Neutrophil (primary cell): Measurements from ENCODE around the gene NUCB2.

Experiments
- H3K27ac ChIP-seq: fragments of 200-600 bp; sonication (generic); 2 replicates; pipeline ENCODE4 v1.5.1; 2016; ENCODE audit warnings: mild to moderate bottlenecking, moderate library complexity
- H3K27me3 ChIP-seq: fragments of 200-600 bp; sonication (generic); 2 replicates; pipeline ENCODE4 v1.6.0; 2016; ENCODE audit warnings: mild to moderate bottlenecking
- H3K36me3 ChIP-seq: fragments of 200-600 bp; sonication (generic); 2 replicates; pipeline ENCODE4 v1.5.1; 2017
- H3K4me1 ChIP-seq, 2 experiments: fragments of 200-600 bp in 1 of 2; sonication (generic) in 1 of 2; 1 replicate in 1 of 2; 2 replicates in 1 of 2; pipeline versions ENCODE4 v1.5.1 to v1.6.1; 2013 to 2016; ENCODE audit warnings: low read depth in 1 of 2, low read length in 1 of 2, mild to moderate bottlenecking in 1 of 2, moderate library complexity in 1 of 2; ENCODE audit not compliant: control insufficient read depth in 1 of 2, insufficient read depth in 1 of 2
- H3K4me3 ChIP-seq, 2 experiments: fragments of 200-600 bp in 1 of 2; sonication (generic) in 1 of 2; 1 replicate in 1 of 2; 2 replicates in 1 of 2; pipeline ENCODE4 v1.5.1; 2013 to 2016; ENCODE audit warnings: low read depth in 1 of 2, low read length in 1 of 2, mild to moderate bottlenecking in 1 of 2, moderate library complexity in 1 of 2
- H3K9me3 ChIP-seq: fragments of 200-600 bp; sonication (generic); 2 replicates; pipeline ENCODE4 v1.5.1; 2016
- TF ChIP-seq, protein P1 (sequence below): fragments of 200-600 bp; sonication (generic); IDR thresholded peaks from 2 replicates; pipeline ENCODE4 v1.5.1; 2016; ENCODE audit warnings: antibody characterized with exemption

NUCB2 gene

DNA sequence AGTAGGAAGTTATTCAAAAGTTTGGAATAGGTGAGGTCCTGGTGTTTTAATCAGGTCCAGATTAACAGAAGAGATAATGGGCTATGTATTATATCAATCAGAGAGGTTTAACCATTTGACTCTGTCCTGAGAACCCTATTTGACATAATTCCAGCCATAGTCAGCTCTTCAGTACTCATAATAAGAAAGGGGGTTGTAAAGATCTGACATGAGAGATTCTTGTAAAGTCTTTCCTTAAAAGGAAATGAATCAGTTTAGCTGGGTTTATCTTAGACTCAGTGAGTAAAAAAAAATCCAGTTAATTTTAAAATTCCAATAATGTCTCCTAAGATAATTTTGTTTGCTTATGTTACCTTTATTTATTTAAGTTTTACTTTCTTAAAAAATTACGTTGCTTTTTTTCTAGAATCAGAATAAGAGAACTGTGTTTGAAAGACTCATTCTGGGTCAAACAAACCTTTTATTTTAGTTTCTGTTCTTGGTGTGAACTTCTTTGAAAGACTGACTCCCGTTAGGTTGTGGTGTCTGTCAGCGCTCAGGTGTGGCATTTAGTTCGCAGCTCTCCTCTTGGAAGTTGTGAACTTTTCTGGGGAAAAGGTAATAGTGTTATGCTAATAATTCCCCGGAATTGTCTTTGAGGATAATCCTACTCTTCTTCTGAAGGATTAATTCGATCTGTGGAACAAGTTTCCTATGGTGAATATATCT is 20.5 kb downstream of the NUCB2 start:
- no peaks in the 10 kb centered on the region for H3K9me3 ChIP-seq
- peaks cover 0 to 11% of the 10 kb centered on the region in 2 experiments for H3K4me1 ChIP-seq
- no peaks in the 10 kb centered on the region for H3K27me3 ChIP-seq
- peaks cover 31% of the 10 kb centered on the region for H3K36me3 ChIP-seq
- no peak overlapping the region for H3K4me3 ChIP-seq
- H3K27ac ChIP-seq, result no peak overlapping the region
- TF ChIP-seq, protein P1, sequence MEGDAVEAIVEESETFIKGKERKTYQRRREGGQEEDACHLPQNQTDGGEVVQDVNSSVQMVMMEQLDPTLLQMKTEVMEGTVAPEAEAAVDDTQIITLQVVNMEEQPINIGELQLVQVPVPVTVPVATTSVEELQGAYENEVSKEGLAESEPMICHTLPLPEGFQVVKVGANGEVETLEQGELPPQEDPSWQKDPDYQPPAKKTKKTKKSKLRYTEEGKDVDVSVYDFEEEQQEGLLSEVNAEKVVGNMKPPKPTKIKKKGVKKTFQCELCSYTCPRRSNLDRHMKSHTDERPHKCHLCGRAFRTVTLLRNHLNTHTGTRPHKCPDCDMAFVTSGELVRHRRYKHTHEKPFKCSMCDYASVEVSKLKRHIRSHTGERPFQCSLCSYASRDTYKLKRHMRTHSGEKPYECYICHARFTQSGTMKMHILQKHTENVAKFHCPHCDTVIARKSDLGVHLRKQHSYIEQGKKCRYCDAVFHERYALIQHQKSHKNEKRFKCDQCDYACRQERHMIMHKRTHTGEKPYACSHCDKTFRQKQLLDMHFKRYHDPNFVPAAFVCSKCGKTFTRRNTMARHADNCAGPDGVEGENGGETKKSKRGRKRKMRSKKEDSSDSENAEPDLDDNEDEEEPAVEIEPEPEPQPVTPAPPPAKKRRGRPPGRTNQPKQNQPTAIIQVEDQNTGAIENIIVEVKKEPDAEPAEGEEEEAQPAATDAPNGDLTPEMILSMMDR, result no peak

DNA sequence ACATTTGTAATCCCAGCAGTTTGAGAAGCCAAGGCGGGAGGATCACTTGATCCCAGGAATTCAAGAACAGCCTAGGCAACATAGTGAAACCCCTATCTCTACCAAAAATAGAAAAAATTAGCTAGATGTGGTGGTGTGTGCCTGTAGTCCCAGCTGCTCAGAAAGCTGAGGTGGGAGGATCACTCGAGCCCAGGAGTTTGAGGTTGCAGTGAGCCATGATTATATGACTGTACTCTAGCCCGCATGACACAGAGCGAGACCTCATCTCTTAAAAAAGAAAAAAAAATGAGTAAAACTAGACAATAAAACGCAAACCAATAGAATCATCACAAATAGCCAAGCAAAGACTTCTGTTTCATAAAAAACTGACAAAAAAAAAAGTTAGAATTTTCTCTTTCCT is 21.8 kb downstream of the NUCB2 start:
- Histone ChIP-seq H3K4me3 (no peak overlapping the region), H3K27me3 (no peaks in the 10 kb centered on the region), H3K4me1 (peaks cover 0 to 4% of the 10 kb centered on the region in 2 experiments), H3K27ac (no peak overlapping the region), H3K9me3 (no peaks in the 10 kb centered on the region), H3K36me3 (peaks cover 41% of the 10 kb centered on the region)
- TF ChIP-seq, protein P1, result no peak

GRCh38 chr11:17300372-17300771 is 23.8 kb downstream of the NUCB2 start:
- TF ChIP-seq, protein P1, result no peak
- Histone ChIP-seq H3K36me3 (peaks cover 57% of the 10 kb centered on the region), H3K4me1 (no peaks in the 10 kb centered on the region), H3K9me3 (no peaks in the 10 kb centered on the region), H3K27ac (no peak overlapping the region), H3K27me3 (no peaks in the 10 kb centered on the region), H3K4me3 (no peak overlapping the region)

DNA sequence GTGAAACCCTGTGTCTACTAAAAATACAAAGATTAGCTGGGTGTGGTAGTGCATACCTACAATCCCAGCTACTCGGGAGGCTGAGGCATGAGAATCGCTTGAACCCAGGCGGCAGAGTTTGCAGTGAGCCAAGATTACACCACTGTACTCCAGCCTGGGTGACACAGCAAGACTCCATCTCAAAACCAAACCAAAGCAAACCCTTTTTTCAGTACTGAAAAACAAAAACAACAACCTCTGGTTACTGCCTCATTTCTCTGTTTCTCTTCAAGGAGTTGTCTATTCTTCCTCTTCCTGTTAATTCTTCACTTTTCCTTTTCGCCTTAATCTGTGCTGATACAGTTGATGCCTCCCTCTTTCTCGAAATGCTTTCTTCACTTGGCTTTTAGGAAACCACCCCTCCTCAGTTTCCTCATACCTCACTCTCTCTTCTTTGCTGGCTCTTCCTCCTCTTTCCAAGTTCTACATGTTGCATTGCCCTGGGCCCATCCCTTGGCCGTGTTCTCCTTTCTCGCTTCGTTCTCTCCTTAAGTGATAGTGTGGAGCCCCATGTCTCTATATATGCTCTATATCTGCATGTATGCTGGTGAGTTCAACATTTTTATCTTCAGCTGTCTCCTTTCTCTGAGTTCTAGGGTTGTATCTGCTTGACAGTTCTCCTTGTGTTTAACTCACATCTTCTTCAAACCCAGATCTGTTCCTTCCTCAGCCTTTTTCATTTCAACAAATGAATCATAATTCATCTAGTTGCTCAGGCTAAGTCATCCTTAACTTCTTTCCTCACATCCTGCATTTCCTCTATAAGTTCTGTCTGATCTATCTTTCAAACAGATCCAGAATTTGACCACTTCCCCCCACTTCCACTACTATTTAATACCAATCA is 37.1 kb downstream of the NUCB2 start:
- Histone ChIP-seq H3K9me3 (no peaks in the 10 kb centered on the region), H3K36me3 (peaks cover 63% of the 10 kb centered on the region), H3K4me3 (no peak overlapping the region), H3K27ac (peak overlapping the region; percentile 46), H3K4me1 (peaks cover 0 to 4% of the 10 kb centered on the region in 2 experiments), H3K27me3 (no peaks in the 10 kb centered on the region)
- TF ChIP-seq, protein P1, result no peak

- Histone ChIP-seq H3K27me3 (no peaks in the 10 kb centered on the region), H3K4me1 (peaks cover 0 to 4% of the 10 kb centered on the region in 2 experiments), H3K27ac (peak overlapping the region; percentile 46), H3K4me3 (no peak overlapping the region), H3K36me3 (peaks cover 69% of the 10 kb centered on the region), H3K9me3 (no peaks in the 10 kb centered on the region)
- TF ChIP-seq, protein P1, result no peak
Observed at GRCh38 chr11:17314232-17314547, 37.7 kb downstream of the NUCB2 start.
